ENCODE data around the gene BICC1.

The BICC1 gene

DNA sequence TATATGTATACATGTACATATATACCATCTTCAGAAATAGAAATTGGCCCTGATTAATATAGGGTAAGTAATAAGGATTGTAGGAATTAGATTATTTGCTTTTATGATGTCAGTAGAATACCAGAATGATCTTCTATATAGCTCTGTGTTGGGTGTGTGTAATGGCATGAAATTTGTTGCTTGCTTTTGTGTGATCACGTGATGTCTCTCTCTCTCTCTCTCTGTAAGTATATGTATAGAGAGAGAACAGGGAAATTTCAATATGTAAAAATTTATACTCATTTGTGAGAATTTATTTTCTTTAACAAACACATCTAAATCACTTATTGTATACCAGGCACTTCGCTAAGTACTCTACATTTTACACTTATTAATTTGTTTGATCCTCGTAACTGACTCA, 272.7 kb downstream of the BICC1 start:
- DNase-seq, result no peak

DNA sequence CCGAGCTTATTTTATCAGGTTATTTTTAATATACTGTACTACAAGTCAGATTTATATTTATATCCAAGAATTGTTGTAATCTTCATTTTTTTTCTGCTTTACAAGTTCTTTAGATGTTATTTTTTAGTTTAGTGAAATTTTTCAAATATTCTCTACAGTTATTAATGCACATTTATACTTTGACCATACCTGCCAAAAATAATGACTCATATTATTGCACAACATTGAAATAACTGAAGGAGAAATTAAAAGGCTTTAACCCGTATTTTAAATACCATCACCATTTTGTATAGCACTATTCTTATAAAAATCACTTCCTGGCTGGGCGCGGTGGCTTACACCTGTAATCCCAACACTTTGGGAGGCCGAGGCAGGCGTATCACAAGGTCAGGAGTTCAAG, 278.5 kb downstream of the BICC1 start:
- DNase-seq, result no peak

DNA sequence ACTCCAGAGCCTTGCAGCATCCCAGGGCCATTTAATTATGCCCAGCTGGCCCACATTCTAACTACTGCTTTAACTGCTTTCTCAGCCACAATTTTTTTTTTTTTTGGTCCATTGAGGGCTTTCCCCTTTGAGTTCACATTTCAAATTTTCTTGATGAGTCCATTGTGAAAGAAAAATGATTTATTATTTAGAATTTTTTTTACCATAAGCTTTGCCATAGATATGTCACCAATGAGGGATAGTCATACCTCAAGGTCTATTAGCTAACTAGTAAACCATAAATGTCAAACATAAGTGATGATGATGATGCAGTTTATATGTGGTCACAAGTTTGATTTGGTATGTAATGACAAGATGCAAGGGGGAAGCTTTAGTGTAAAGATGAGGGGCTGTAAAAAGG, 282.9 kb downstream of the BICC1 start:
- DNase-seq, result no peak

DNA sequence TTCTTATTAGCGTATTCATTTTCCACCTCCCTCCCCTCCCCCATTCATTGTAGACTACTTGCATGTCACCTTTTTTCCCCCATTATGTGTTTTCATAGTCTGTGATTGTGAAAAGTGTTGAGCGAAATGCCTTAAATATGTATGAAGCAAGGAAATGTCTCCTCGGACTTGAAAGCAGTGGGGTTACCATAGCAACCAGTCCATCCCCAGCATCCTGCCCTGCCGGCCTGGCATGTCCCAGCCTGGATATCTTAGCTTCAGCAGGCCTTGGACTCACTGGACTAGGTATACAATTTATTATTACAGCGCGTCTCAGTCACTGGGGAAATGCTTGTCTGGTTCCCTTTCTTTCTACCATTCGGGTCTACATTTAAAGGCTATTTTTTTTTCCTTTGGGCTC, 283.6 kb downstream of the BICC1 start:
- no peak for DNase-seq

DNA sequence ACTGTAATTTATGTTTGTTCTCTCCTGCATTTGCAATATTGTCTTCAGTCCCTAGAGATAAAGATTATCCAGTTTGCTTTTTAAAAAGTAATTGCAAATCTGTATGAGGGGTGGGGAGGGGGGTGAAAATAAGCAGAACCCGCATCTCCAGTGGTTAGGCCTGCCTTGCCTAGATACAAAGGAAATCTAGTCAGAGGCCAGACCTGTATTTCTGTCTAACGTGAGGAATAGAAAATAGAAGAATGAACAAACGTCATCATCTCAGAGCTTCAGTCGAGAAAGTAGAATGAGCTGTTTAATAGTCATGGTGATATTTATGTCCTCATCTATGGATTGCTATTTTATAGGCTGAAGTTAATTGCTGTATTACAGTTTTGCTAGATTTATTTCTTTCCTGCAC, 284.2 kb downstream of the BICC1 start:
- DNase-seq, result no peak

DNA sequence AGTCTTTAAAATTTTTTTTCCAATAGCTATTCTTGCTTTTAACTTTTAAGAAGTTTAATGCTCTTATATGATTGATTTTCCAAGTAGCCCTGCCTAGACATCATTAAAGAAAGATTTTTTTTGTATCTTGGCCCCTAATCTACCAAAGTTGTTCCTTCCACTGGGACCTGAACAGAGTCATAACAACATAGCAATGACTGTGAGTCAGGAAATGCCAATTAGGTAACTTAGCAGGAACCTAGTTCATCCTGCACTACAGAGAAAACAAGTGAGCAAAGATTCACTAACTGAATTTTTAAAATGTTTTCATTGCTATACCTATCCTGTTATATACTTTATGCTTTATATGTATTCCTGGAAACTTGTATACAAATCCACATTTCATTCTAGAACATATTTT, 284.7 kb downstream of the BICC1 start:
- DNase-seq, result no peak

DNA sequence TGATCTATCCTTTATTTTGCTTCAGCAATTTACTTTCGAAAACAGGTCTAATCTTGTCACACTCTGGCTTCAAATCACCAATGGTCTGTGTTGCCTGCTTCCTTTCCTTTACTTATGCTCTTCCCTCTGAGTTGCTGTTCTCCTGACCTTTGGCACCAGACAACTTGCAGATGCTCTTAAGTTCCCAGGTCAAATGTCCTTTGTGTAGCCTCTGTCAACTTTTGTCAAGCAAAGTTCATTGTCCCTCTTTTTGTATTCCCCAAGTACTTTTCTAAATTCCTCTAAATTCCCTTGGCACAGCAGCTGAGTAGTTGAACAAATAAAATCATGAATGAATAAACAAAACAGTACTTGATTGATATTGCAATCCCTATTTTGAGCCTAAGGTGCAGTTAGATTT, 289.4 kb downstream of the BICC1 start:
- no peak for DNase-seq

DNA sequence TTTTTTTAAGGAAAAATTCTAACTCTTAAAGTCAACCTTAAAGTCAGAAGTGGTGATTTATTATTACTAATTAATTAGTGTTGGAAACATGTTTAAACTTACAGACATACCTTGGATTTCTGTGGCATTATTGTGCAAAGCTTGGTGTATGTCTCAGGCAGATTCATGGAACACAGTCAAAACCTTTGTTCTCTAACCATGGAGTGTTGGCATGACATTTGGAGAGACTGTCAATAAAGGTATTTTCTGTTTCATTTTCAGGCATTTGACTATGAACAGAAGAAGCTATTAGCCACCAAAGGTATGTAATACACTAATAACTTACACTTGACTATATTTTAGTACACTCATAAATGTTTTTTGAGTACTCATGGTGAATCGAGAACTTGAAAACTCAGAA, 293.7 kb downstream of the BICC1 start:
- no peak for DNase-seq

DNA sequence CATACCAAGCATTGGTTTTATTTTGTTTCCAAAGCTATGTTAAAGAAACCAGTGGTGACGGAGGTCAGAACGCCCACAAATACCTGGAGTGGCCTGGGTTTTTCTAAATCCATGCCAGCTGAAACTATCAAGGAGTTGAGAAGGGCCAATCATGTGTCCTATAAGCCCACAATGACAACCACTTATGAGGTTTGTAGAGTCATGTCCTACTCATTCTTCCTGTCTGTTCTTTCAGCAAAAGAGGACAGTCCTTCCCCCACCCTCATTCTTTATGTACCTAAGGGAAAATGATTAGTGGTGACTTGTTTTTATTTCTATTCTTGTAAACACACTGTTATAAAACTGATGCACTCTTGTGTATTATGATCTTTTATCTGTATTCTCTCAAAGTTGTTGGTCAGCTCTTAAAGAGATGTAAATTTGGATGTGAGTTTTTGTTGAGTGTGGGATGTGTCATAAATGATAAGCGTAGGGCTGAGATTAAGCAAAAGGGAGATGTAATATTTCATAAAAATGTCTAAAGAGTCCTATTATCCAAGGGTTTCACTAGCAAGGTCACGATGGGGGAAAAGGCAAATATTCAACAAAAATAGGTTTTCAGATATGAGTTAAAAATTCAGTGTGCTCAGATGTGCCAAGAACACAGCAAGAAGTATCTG, 294.4 kb downstream of the BICC1 start:
- DNase-seq, result no peak

DNA sequence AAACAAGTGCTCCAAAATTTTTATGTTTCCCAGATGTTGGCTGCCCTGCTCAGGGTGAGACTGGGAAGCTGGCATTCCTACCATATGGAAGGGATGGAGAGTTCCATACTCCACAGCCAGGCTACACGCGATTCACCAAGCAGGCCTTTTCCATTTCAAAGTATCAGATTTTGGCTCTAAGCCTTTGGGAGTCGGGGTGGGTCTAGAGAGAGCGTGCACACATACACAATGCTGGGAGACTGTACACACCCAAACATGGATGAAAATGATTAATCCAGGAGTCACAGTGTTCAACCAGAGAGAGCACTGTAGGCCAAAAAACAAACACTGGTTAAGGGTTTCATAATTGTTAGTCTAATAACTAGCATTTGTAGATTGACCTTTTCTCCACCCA, 295.0 kb downstream of the BICC1 start:
- DNase-seq, result no peak

DNA sequence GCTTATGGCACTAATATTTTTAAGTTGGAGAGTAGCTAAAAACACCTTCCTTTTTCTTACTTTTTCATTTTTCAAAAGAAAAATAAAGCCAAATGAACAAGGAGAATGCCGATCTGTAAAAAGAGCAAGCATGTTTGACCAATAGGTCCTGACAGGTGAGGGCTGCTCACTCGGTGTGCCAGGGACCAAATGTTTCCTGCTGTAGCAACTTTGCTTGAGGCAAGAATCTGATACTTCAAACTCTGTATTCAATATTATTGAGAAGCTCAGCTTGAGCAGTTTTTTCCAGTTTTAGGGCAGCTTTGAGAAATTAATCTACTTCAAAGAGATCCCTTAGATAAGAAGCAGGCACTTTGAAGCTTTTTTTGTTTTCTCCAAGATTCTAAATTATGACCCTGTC, 298.1 kb downstream of the BICC1 start:
- no peak for DNase-seq

DNA sequence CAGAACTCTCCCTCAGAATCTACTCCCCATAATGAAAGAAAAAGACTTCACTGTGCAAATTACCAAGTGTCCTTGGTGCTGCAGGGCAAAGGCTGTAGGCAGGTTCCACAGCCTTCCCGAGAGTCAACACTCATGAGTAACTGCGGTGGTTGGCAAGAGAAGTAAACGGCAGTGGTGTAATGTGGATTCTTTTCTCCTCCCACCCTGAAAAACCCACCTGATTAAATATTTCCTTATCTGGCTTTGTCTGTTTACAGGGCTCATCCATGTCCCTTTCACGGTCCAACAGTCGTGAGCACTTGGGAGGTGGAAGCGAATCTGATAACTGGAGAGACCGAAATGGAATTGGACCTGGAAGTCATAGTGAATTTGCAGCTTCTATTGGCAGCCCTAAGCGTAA, 300.9 kb downstream of the BICC1 start:
- no peak for DNase-seq

DNA sequence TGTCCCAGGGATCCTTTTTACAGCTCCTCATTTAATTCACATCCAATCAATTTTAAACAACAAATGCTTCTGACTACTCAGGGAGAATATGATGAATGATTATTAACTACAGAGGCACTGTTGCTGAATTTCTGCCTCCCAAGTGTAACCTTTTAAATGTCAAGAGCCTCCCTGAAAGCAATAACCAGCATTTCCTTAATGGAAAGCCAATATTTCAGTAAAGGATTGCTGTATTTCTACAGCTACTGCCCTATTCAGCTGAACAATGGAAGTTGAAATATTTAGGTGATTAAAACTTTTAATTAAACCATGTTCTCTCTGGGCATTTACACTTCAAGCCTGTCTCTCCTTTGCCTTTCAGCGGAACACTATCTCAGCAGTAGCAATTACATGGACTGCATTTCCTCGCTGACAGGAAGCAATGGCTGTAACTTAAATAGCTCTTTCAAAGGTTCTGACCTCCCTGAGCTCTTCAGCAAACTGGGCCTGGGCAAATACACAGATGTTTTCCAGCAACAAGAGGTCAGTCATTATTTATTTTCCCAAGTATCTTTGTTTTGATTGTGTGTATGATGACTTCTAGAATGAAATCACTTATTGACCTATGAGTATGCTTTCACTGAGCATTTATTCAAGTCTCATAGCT, 304.7 kb downstream of the BICC1 start:
- no peak for DNase-seq

DNA sequence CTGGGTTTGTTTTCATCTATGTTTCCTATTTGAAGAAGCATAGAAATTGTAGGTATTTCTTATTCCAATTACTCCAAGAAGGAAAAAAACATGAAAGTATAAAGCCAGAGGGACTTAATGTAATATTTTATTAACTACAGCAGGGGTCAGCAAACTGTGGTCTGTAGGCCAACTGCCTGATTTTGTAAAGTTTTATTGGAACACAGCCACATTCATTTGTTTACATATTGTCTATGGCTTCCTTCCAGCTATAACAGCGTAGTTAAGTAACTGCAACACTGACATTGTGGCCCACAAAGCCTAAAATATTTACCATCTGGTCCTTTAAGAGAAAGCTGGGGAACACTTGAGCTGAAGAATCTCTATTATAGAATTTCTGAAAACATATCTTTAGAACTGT, 306.2 kb downstream of the BICC1 start:
- DNase-seq, result no peak

DNA sequence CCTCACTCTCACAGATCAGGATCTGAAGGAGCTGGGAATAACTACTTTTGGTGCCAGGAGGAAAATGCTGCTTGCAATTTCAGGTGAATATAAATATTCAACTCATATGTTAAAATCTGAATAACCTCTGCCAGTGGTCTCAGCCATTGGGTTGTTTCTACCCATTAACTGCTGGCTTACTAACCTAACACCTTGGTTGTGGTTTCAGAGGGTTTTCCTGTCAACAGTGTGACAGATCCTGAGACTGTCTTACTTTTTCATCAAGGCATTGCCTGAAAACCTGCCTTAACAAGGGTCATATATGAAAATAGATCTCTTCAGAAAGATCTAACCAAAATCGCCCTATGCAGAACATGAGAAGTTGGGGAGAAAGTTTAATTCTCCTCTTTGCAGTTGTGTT, 307.7 kb downstream of the BICC1 start:
- DNase-seq, result no peak

DNA sequence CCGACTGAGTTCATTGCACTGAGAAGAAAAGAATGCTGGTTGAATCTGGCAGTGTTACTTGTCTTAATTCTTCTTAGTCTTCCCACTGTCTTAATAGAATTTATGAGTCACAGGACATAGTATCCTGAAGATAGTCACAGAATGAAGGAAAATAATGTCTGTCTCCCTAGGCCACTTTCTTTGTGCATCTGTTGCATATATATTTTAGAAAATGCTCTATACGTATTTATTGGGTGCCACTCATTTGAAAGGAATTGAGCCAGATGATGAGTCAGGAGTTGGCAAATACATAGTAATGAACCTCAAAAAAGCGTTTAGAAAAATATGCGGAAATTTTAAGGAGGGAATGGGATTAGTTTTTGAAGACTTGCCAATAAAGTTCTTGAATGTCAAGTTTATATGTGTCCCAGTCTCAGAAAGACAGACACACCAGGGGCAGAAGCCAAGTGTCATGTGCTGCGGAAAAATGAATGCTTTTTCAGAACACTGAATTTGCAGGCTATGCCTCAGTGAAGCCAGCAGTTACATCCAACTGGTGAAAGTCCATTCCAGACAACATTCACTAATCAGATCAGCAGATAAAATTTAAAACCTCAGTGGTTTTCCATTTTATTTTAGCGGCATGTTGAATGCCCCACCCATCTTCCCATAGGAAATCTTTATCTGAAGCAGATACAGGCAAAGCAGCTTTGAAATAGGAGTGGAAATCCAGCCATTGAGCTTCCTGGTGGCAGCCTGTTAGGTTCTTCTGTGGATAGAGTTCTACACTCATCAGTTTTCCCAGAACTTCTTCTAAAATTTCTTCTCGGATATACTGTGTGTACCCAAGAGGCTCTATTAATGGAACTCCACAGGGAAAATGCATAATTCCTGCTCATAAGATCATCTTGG, 308.4 kb downstream of the BICC1 start:
- no peak for DNase-seq

DNA sequence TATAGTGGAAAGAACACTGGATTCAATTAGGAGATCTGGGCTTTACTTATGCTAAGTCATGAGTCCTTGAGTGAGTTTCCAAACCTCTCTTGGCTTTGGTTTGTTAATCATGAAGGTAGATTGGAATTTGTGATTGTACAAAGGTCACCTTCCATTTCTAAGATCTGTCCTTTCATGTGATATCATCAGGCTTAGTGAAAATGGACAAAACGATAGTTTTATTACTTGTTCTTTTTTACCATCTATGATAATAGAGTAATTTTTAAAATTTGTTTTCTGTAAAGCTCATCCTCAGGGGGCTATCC, 309.0 kb downstream of the BICC1 start:
- DNase-seq, result no peak

DNA sequence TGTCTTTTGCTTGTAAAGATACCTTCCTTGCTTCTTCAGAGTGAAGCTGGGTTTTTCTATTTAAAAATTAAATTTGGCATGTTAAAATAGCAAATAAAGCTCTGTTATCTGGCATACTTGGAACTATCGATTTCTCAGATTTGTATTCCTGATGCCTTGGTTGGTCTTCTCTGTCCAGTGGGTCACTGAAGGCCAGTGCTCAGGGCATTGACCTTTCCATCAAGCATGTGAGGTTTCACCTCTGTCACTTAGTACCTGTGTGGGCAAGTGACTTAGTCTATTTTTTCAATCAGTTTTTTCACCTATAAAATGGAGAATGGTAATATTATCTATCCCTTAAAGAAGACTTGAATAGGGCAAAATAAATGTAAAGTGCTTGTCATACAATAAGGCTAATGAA, 311.3 kb downstream of the BICC1 start:
- DNase-seq, result no peak

DNA sequence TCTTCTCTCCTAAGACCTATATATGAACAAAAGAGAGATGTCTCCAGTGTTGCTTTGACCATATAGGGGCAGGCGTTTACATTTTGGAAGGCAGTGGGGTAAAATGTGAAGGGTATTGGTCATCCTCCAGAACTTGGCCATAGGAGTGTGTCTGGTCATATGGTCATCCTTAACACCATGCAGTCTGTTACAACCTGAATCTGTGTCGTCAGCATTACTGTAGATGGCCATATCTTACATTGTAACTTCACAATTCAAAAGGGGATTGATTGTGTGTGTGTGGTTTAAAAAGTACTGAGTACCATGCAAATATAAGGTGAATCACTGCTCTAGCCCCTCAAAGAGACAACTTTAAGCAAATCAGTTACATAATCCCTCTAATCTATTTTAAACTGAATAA, 311.7 kb downstream of the BICC1 start:
- no peak for DNase-seq

DNA sequence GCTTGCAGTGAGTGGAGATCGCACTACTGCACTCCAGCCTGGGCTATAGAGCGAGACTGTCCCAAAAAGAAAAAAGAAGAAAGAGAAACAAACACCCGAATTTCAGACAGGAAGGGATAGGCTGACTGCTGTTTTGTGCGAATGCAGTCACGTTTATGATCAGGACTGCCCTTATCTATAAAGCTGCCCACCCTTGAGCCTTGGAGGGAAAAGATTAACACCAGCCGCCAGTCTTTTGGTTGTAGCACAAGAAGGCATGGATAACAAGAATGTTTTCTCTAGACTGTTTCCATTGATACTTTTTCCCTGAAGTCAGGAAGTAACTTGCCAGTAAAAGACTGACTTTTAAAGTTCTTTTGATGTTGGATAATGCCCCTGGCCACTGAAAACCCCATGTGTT, 314.0 kb downstream of the BICC1 start:
- no peak for DNase-seq

DNA sequence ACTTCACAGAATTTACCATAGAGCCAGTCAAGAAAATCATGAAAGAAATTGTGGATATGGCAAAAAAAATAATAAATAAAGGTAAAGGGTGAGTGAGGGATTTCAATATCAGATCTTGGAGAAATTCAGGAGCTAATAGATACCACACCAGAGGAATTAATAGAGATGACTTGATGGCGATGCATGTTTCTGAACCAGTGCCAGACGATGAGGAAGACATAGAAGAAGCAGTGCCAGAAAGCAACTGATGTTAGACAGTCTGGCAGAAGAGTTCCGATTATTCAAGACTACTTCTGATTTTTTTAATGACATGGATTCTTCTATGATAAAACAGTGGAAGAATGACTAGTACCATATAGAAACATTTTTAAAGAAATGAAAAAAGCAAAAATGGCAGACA, 314.7 kb downstream of the BICC1 start:
- DNase-seq, result no peak

DNA sequence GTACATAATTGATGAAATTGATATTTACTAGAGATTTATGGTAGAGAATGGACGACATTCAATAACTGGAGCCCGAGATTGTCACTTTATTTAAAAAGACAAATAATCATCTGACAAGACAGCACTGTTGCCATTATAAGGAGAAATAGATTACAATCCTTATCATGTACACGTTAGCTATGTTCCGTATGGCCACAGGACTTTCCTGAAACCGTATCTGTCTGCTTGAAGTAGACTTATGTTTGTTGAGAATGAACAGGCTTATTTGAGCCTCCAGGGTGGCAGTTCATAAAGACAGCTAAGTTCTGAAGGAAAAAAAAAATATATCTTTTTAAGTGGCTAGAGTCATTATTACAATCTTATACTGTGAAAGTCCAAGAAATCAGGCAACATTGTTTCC, 317.2 kb downstream of the BICC1 start:
- DNase-seq, result no peak

DNA sequence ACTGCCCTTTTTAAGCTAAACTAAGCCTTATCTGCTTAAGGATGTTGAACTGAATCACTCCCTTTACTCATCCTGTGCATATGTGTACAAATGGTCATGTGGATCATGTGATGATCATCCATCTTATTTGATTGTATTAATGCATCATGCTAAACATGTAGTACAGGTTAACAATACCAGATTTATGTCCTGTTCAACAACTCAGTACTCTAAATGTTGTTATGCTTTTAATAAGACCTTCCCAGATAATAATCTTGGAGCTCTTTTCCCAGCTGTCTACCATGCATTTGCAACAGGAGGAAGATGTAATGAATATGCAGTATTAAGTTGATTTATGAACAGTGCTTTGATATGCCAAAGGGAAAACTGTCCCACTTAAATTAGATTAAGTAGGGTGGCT, 318.0 kb downstream of the BICC1 start:
- DNase-seq, result no peak

DNA sequence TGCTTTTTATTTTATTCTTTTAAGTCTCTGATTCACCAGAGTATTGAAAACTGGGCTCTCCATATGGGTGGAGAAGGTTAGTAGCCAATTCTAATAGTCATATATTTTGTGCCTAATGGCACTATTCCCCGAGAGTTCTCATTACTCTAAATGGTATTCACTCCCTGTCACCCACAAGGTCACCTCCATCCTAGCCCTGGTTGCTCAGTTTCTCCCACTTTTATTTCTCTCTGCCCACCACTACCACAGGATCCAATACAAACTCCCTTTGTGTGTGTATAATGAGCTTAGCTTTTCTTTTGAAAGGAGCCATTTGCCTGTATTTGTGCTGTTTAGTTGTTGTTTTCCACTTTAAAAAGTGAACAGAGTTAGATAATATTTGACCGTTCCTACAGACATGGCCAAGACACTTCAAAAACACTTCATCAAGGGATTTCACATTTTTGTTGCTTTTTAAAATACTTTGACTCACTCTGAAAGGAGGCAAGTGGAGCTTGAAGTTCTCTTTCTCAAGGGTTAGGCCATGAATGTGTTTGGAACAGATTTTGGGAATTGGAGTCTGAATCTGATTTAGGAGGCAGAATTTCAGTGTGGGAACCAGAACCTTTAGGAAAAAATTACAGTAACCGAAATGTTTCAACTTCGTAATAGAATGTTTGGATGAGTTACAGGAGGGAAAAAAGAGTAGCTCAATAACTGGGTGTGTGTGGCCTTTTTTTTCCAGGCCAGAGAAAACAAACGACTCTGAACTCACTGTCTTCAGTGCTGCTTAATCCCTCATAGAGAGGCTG, 321.3 kb downstream of the BICC1 start:
- DNase-seq, result no peak

Data from CD4-positive, alpha-beta T cell treated with Interleukin-6 for 4 hours (primary cell).